Measurements from ENCODE around the gene SACM1L.
"Not testable (repeated sequence)": the region's sequence is repeated elsewhere in the genome, so short reads cannot be mapped to it uniquely, and the experiment has no call there.

The SACM1L gene

GRCh38 chr3:45746165-45746776, 57.1 kb downstream of the SACM1L start:
- no peak for DNase-seq

- DNase-seq, result no peak
These were observed 57.8 kb downstream of the SACM1L start for GRCh38 chr3:45746777-45747622.

GRCh38 chr3:45748068-45748467, 58.9 kb downstream of the SACM1L start:
- DNase-seq, result no peak

- DNase-seq, result not testable (repeated sequence)
These were observed 59.9 kb downstream of the SACM1L start for GRCh38 chr3:45749036-45749600.

GRCh38 chr3:45749880-45750279, 60.7 kb downstream of the SACM1L start:
- no peak for DNase-seq

GRCh38 chr3:45751537-45752242, 62.5 kb downstream of the SACM1L start:
- DNase-seq, result no peak

GRCh38 chr3:45753095-45753494, 63.9 kb downstream of the SACM1L start:
- no peak for DNase-seq

- DNase-seq, result no peak
These were observed 65.3 kb downstream of the SACM1L start for GRCh38 chr3:45754461-45754860.

- DNase-seq, result no peak
These were observed 66.9 kb downstream of the SACM1L start for GRCh38 chr3:45756055-45756454.

GRCh38 chr3:45757141-45757540, 67.9 kb downstream of the SACM1L start:
- DNase-seq, result not testable (repeated sequence)

GRCh38 chr3:45758871-45759270, 69.7 kb downstream of the SACM1L start:
- DNase-seq, result no peak

GRCh38 chr3:45759851-45760250, 70.7 kb downstream of the SACM1L start:
- DNase-seq, result no peak

- DNase-seq, result no peak
These were observed 71.9 kb downstream of the SACM1L start for GRCh38 chr3:45760878-45761711.

- no peak for DNase-seq
These were observed 72.6 kb downstream of the SACM1L start for GRCh38 chr3:45761831-45762230.

- DNase-seq, result no peak
These were observed 73.6 kb downstream of the SACM1L start for GRCh38 chr3:45762647-45763302.

- no peak for DNase-seq
These were observed 74.1 kb downstream of the SACM1L start for GRCh38 chr3:45763303-45763675.

- no peak for DNase-seq
These were observed 76.2 kb downstream of the SACM1L start for GRCh38 chr3:45765266-45765851.

GRCh38 chr3:45765958-45766357, 76.8 kb downstream of the SACM1L start:
- DNase-seq, result no peak

GRCh38 chr3:45771166-45771775, 82.1 kb downstream of the SACM1L start:
- no peak for DNase-seq

GRCh38 chr3:45771831-45772230, 82.6 kb downstream of the SACM1L start:
- no peak for DNase-seq
